HepG2 (cell line): Measurements from ENCODE around the gene INHBC.
"Not testable (repeated sequence)": the region's sequence is repeated elsewhere in the genome, so short reads cannot be mapped to it uniquely, and the experiment has no call there.

Experiments
- CTCF ChIP-seq: sonication (generic); formaldehyde crosslinking; IDR thresholded peaks from 2 replicates; pipeline ENCODE4 v1.5.0; 2020; ENCODE audit warnings: mild to moderate bottlenecking, missing genetic modification reagents, moderate library complexity
- E2F5 ChIP-seq: sonication (generic); formaldehyde crosslinking; conservative IDR thresholded peaks from 2 replicates; pipeline ENCODE4 v1.4.0; 2020; ENCODE audit warnings: missing genetic modification reagents
- FOXK1 ChIP-seq: sonication (generic); formaldehyde crosslinking; IDR thresholded peaks from 2 replicates; pipeline ENCODE4 v1.4.0; 2020; ENCODE audit warnings: low read depth, missing genetic modification reagents, borderline replicate concordance
- ZBTB8A ChIP-seq: sonication (generic); formaldehyde crosslinking; IDR thresholded peaks from 2 replicates; pipeline ENCODE4 v1.4.0; 2020; ENCODE audit warnings: mild to moderate bottlenecking, low read depth, missing genetic modification reagents, borderline replicate concordance
- ZNF317 ChIP-seq: sonication (generic); formaldehyde crosslinking; IDR thresholded peaks from 2 replicates; pipeline ENCODE4 v1.5.0; 2020; ENCODE audit warnings: mild to moderate bottlenecking, missing genetic modification reagents
- ZNF512 ChIP-seq: sonication (generic); formaldehyde crosslinking; IDR thresholded peaks from 2 replicates; pipeline ENCODE4 v1.4.0; 2020; ENCODE audit warnings: mild to moderate bottlenecking, missing genetic modification reagents
- ZNF543 ChIP-seq: sonication (generic); formaldehyde crosslinking; IDR thresholded peaks from 2 replicates; pipeline ENCODE4 v1.4.0; 2020; ENCODE audit warnings: mild to moderate bottlenecking, missing genetic modification reagents

GRCh38 chr12:57402156-57402555 lies 32.4 kb upstream of the INHBC start:
- TF ChIP-seq E2F5 (CRISPR knock-in tag); CTCF (CRISPR knock-in tag); ZNF543; FOXK1 (CRISPR knock-in tag); ZNF512 (CRISPR knock-in tag); ZNF317 (CRISPR knock-in tag); ZBTB8A (CRISPR knock-in tag): not testable (repeated sequence)
